ENCODE data around the gene EDA.

EDA gene

GRCh38 chrX:70062961-70063550 is 447.1 kb downstream of the EDA start:
- no peak for DNase-seq (ENCODE audit: insufficient read length, low spot score)
- no peak for TF ChIP-seq POLR2A (IDR thresholded peaks at IDR 0.05; ENCODE audit: low read depth, low read length)
- FAIRE-seq = no peak

GRCh38 chrX:70066646-70067045 is 450.7 kb downstream of the EDA start:
- TF ChIP-seq POLR2A (IDR thresholded peaks at IDR 0.05; ENCODE audit: low read depth, low read length) = no peak
- no peak for FAIRE-seq
- no peak for DNase-seq (ENCODE audit: insufficient read length, low spot score)

GRCh38 chrX:70079297-70079696 is 463.4 kb downstream of the EDA start:
- no peak for DNase-seq (ENCODE audit: insufficient read length, low spot score)
- no peak for FAIRE-seq
- no peak for TF ChIP-seq POLR2A (IDR thresholded peaks at IDR 0.05; ENCODE audit: low read depth, low read length)

GRCh38 chrX:70079870-70080269 is 464.0 kb downstream of the EDA start:
- TF ChIP-seq POLR2A (IDR thresholded peaks at IDR 0.05; ENCODE audit: low read depth, low read length) = no peak
- DNase-seq (ENCODE audit: insufficient read length, low spot score) (no peak), FAIRE-seq (no peak)

- no peak for DNase-seq (ENCODE audit: insufficient read length, low spot score)
- no peak for FAIRE-seq
- TF ChIP-seq POLR2A (IDR thresholded peaks at IDR 0.05; ENCODE audit: low read depth, low read length) = no peak
Observed at GRCh38 chrX:70082723-70083122, 466.8 kb downstream of the EDA start.

GRCh38 chrX:70084592-70085240 is 468.8 kb downstream of the EDA start:
- FAIRE-seq = no peak
- TF ChIP-seq POLR2A (IDR thresholded peaks at IDR 0.05; ENCODE audit: low read depth, low read length) = no peak

GRCh38 chrX:70087857-70088630 is 472.1 kb downstream of the EDA start:
- no peak for TF ChIP-seq POLR2A (IDR thresholded peaks at IDR 0.05; ENCODE audit: low read depth, low read length)
- no peak for FAIRE-seq

More at GRCh38 chrX:70084592-70085240, 468.8 kb downstream of the EDA start:
- DNase-seq (ENCODE audit: insufficient read length, low spot score) = no peak

GRCh38 chrX:70088751-70089150 is 472.8 kb downstream of the EDA start:
- no peak for FAIRE-seq

More at GRCh38 chrX:70087857-70088630, 472.1 kb downstream of the EDA start:
- DNase-seq (ENCODE audit: insufficient read length, low spot score) = no peak

More at GRCh38 chrX:70088751-70089150, 472.8 kb downstream of the EDA start:
- DNase-seq (ENCODE audit: insufficient read length, low spot score) = no peak
- TF ChIP-seq POLR2A (IDR thresholded peaks at IDR 0.05; ENCODE audit: low read depth, low read length) = no peak

All from H54 (cell line).